ENCODE results near the gene SCGB2B2. TPM values are rescaled to one million over a fixed set of nuclear protein-coding genes. Genes with fewer than 3 reads are reported as not detected.
"Not testable (repeated sequence)": the region's sequence is repeated elsewhere in the genome, so short reads cannot be mapped to it uniquely, and the experiment has no call there.

The SCGB2B2 gene
- total RNA-seq, 2 experiments from 2014 or later: 0.30 to 0.42 TPM

DNA sequence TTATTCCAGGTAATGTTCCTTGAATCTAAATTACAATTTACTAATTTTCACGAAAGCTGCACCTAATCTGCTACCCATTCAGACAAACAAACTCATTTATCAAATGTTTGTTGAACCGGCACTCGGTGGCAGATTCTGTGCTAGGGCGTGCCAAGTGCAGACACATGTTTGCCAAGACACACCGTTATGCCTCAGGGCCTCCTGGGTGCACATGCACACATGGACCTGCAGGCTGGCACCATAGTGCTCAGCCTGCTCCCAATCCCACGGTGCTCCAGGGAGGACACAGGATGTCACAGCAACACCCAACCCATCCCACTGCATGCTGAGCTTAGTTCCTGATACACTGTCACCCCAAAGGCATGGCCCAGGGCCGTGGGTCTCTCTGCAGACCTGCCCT, 7.7 kb downstream of the SCGB2B2 start:
- Mint-ChIP-seq H3K9me3 (no peaks in the 10 kb centered on the region), H3K36me3 (ENCODE audit: low read depth) (peaks cover 2% of the 10 kb centered on the region), H3K4me3 (no peak overlapping the region), H3K27me3 (peaks cover 2% of the 10 kb centered on the region), H3K27ac (no peak overlapping the region), H3K4me1 (ENCODE audit: low read depth) (peaks cover 17% of the 10 kb centered on the region)
- no peak overlapping the region for H3K27ac ChIP-seq (ENCODE audit: low read depth in 1 of 2, low read length in 2 of 2)
- H3K27me3 ChIP-seq (ENCODE audit: control insufficient read depth in 1 of 2, insufficient read depth in 2 of 2, low read length in 2 of 2): no peaks in the 10 kb centered on the region
- peaks cover 0 to 14% of the 10 kb centered on the region in 2 experiments for H3K9me3 ChIP-seq (ENCODE audit: control insufficient read depth in 1 of 2, insufficient read depth in 1 of 2, low read length in 2 of 2)
- ATAC-seq (ENCODE audit: poor library complexity) (no peak), DNase-seq (no peak)
- H3K4me1 ChIP-seq (ENCODE audit: insufficient read depth, low read length): peaks cover 12% of the 10 kb centered on the region
- TF ChIP-seq, protein P1, sequence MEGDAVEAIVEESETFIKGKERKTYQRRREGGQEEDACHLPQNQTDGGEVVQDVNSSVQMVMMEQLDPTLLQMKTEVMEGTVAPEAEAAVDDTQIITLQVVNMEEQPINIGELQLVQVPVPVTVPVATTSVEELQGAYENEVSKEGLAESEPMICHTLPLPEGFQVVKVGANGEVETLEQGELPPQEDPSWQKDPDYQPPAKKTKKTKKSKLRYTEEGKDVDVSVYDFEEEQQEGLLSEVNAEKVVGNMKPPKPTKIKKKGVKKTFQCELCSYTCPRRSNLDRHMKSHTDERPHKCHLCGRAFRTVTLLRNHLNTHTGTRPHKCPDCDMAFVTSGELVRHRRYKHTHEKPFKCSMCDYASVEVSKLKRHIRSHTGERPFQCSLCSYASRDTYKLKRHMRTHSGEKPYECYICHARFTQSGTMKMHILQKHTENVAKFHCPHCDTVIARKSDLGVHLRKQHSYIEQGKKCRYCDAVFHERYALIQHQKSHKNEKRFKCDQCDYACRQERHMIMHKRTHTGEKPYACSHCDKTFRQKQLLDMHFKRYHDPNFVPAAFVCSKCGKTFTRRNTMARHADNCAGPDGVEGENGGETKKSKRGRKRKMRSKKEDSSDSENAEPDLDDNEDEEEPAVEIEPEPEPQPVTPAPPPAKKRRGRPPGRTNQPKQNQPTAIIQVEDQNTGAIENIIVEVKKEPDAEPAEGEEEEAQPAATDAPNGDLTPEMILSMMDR (IDR thresholded peaks at IDR 0.05): no peak
- ChIA-PET CTCF (no interaction called here), POLR2A (interaction anchor here (1.3 kb wide), 1 partner anchor 8 kb away, joined by 4 read pairs; the partner anchor contains the start of genes SCGB2B2 and ZNF302)
- intact Hi-C loops (cut with DNase I, micrococcal nuclease): no loop called here
- no peaks in the 10 kb centered on the region for H3K36me3 ChIP-seq (ENCODE audit: insufficient read depth, low read length)
- H3K4me3 ChIP-seq (ENCODE audit: low read length): no peak overlapping the region

DNA sequence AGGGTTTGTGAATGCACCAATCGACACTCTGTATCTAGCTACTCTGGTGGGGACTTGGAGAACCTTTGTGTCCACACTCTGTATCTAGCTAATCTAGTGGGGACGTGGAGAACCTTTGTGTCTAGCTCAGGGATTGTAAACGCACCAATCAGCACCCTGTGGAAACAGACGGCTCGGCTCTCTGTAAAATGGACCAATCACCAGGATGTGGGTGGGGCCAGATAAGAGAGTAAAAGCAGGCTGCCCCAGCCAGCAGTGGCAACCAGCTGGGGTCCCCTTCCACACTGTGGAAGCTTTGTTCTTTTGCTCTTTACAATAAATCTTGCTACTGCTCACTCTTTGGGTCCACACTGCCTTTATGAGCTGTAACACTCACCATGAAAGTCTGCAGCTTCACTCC, 8.3 kb downstream of the SCGB2B2 start:
- H3K4me3 Mint-ChIP-seq; H3K27me3 Mint-ChIP-seq; intact Hi-C loops (cut with DNase I, micrococcal nuclease); H3K36me3 Mint-ChIP-seq (ENCODE audit: low read depth); H3K27ac ChIP-seq (ENCODE audit: low read depth in 1 of 2, low read length in 2 of 2); H3K27me3 ChIP-seq (ENCODE audit: control insufficient read depth in 1 of 2, insufficient read depth in 2 of 2, low read length in 2 of 2); H3K9me3 Mint-ChIP-seq; ATAC-seq (ENCODE audit: poor library complexity); DNase-seq; H3K4me3 ChIP-seq (ENCODE audit: low read length); CTCF ChIA-PET; H3K27ac Mint-ChIP-seq; H3K36me3 ChIP-seq (ENCODE audit: insufficient read depth, low read length): not testable (repeated sequence)
- Histone ChIP-seq H3K4me1 (ENCODE audit: insufficient read depth, low read length) (peaks cover 12% of the 10 kb centered on the region), H3K9me3 (ENCODE audit: control insufficient read depth in 1 of 2, insufficient read depth in 1 of 2, low read length in 2 of 2) (peaks cover 0 to 14% of the 10 kb centered on the region in 2 experiments)
- POLR2A ChIA-PET: interaction anchor here (1.3 kb wide), 1 partner anchor 9 kb away, joined by 4 read pairs; the partner anchor contains the start of genes SCGB2B2 and ZNF302
- H3K4me1 Mint-ChIP-seq (ENCODE audit: low read depth): peaks cover 20% of the 10 kb centered on the region

DNA sequence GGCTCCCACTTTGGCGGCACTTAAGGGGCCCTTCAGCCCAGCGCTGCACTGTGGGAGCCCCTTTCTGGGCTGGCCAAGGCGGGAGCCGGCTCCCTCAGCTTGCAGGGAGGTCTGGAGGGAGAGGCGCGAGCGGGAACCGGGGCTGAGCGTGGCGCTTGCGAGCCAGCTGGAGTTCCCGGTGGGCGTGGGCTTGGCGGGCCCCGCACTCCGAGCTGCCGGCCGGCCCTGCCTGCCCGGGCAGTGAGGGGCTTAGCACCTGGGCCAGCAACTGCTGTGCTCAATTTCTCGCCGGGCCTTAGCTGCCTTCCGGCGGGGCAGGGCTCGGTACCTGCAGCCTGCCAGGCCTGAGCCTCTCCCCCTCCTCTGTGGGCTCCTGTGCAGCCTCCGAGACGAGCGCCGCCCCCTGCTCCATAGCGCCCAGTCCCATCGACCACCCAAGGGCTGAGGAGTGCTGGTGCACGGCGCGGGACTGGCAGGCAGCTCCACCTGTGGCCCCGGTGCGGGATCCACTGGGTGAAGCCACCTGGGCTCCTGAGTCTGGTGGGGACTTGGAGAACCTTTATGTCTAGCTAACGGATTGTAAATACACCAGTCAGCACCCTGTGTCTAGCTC, 8.8 kb downstream of the SCGB2B2 start:
- H3K27ac ChIP-seq (ENCODE audit: low read depth in 1 of 2, low read length in 2 of 2); H3K27me3 Mint-ChIP-seq; ATAC-seq (ENCODE audit: poor library complexity); H3K4me3 ChIP-seq (ENCODE audit: low read length); intact Hi-C loops (cut with DNase I, micrococcal nuclease); H3K36me3 Mint-ChIP-seq (ENCODE audit: low read depth); H3K9me3 Mint-ChIP-seq; CTCF ChIA-PET; H3K27ac Mint-ChIP-seq; H3K36me3 ChIP-seq (ENCODE audit: insufficient read depth, low read length); H3K4me3 Mint-ChIP-seq; DNase-seq; H3K27me3 ChIP-seq (ENCODE audit: control insufficient read depth in 1 of 2, insufficient read depth in 2 of 2, low read length in 2 of 2): not testable (repeated sequence)
- POLR2A ChIA-PET: interaction anchor here (1.3 kb wide), 1 partner anchor 9 kb away, joined by 4 read pairs; the partner anchor contains the start of genes SCGB2B2 and ZNF302
- peaks cover 25% of the 10 kb centered on the region for H3K4me1 Mint-ChIP-seq (ENCODE audit: low read depth)
- Histone ChIP-seq H3K9me3 (ENCODE audit: control insufficient read depth in 1 of 2, insufficient read depth in 1 of 2, low read length in 2 of 2) (peaks cover 0 to 14% of the 10 kb centered on the region in 2 experiments), H3K4me1 (ENCODE audit: insufficient read depth, low read length) (peaks cover 16% of the 10 kb centered on the region)

DNA sequence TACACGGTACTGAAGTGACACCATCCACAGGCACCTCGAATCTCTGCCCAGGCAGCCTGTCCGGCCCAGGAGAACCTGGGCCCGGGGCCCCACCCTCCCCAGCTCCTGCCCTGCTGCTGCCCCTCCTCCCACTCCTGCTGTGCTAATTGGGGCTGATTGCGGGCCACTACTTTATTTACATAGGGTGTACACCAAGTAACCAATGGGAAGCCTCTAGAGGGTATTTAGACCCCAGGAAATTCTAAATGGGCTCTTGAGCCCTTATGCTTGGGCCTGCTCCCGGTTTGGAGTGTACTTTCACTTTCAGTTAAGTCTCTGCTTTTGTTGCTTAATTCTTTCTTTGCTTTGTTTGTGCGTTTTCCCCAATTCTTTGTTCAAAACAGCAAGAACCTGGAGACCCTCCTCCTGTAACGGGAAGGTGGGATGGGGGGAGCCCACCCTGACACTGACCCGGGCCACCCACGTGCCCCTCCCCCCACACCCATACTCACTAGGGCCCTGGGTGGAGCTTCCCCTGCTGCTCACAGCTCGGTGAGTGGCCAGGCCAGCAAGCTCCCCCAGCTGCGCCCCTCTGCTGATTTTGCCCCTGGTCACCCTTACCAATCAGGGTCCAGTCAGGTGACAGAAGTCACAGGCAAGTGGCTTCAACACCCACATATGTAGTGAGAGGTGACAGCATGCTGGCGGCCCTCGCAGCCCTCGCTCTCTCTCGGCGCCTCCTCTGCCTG, 9.4 kb downstream of the SCGB2B2 start:
- DNase-seq: peak in 2 of 14 experiments; percentile 29 to 40
- ChIA-PET POLR2A (interaction anchor here (1.0 kb wide), 1 partner anchor 10 kb away, joined by 4 read pairs; the partner anchor contains the start of genes SCGB2B2 and ZNF302), CTCF (no interaction called here)
- peaks cover 2% of the 10 kb centered on the region for H3K9me3 Mint-ChIP-seq
- intact Hi-C loops (cut with DNase I, micrococcal nuclease): no loop called here
- H3K36me3 ChIP-seq (ENCODE audit: insufficient read depth, low read length): no peaks in the 10 kb centered on the region
- H3K9me3 ChIP-seq (ENCODE audit: control insufficient read depth in 1 of 2, insufficient read depth in 1 of 2, low read length in 2 of 2): peaks cover 0 to 14% of the 10 kb centered on the region in 2 experiments
- peak overlapping the region; percentile 36 for H3K4me3 Mint-ChIP-seq
- no peak for ATAC-seq (ENCODE audit: poor library complexity)
- H3K27ac Mint-ChIP-seq: no peak overlapping the region
- peak overlapping the region; percentile 34 for H3K4me3 ChIP-seq (ENCODE audit: low read length)
- no peaks in the 10 kb centered on the region for H3K27me3 Mint-ChIP-seq
- H3K27ac ChIP-seq (ENCODE audit: low read depth in 1 of 2, low read length in 2 of 2): no peak overlapping the region
- TF ChIP-seq, protein P1 (IDR thresholded peaks at IDR 0.05): no peak
- H3K36me3 Mint-ChIP-seq (ENCODE audit: low read depth): no peaks in the 10 kb centered on the region
- H3K4me1 ChIP-seq (ENCODE audit: insufficient read depth, low read length): peaks cover 22% of the 10 kb centered on the region
- no peaks in the 10 kb centered on the region for H3K27me3 ChIP-seq (ENCODE audit: control insufficient read depth in 1 of 2, insufficient read depth in 2 of 2, low read length in 2 of 2)
- peaks cover 31% of the 10 kb centered on the region for H3K4me1 Mint-ChIP-seq (ENCODE audit: low read depth)
